Sigmoid colon (tissue), 7 donors: ENCODE data around the gene SYNJ2. TPM values are rescaled to one million over a fixed set of nuclear protein-coding genes. Genes with fewer than 3 reads are reported as not detected.

ENCODE experiments used
- DNase-seq: peaks from one replicate; pipeline ENCODE4 v3.0.0-alpha.2; 2019
- H3K27ac ChIP-seq, 4 donors: fragments of 200-600 bp; sonication (generic); one replicate each; pipeline ENCODE4 v1.5.1; 2016 to 2019; ENCODE audit warnings: mild to moderate bottlenecking in 1 of 4
- H3K27me3 ChIP-seq, 3 donors: fragments of 200-600 bp; sonication (generic); one replicate each; pipeline ENCODE4 v1.5.1; 2019; ENCODE audit warnings: mild to moderate bottlenecking in 1 of 3
- H3K36me3 ChIP-seq, 4 donors: fragments of 200-600 bp; sonication (generic); one replicate each; pipeline ENCODE4 v1.5.1; 2016 to 2019
- H3K4me1 ChIP-seq, 4 donors: fragments of 200-600 bp; sonication (generic); one replicate each; pipeline ENCODE4 v1.5.1; 2017 to 2019
- H3K4me3 ChIP-seq, 4 donors: fragments of 200-600 bp; sonication (generic); one replicate each; pipeline ENCODE4 v1.5.1; 2017 to 2019; ENCODE audit warnings: mild to moderate bottlenecking in 2 of 4, moderate library complexity in 1 of 4
- H3K9me3 ChIP-seq, 4 donors: fragments of 200-600 bp in 3 of 4; sonication (generic) in 3 of 4; one replicate each; pipeline versions ENCODE4 v1.5.1 to v1.6.1; 2013 to 2019
- CTCF ChIP-seq, 4 experiments: fragments of 450-650 bp in 3 of 4; fragments of 200-600 bp in 1 of 4; IDR thresholded peaks; one replicate each; pipeline ENCODE4 v1.5.1; 2016 to 2019; ENCODE audit warnings: antibody characterized with exemption in 4 of 4, mild to moderate bottlenecking in 3 of 4, moderate library complexity in 2 of 4
- EP300 ChIP-seq, 4 donors: sonication (generic); formaldehyde crosslinking; IDR thresholded peaks; one replicate each; pipeline ENCODE4 v1.6.1; 2017; ENCODE audit warnings: antibody characterized with exemption in 4 of 4
- POLR2A ChIP-seq, 2 donors: fragments of 450-650 bp; IDR thresholded peaks; one replicate each; pipeline ENCODE4 v1.6.1; 2016; ENCODE audit warnings: antibody characterized with exemption in 2 of 2, mild to moderate bottlenecking in 2 of 2, moderate library complexity in 2 of 2
- POLR2AphosphoS5 ChIP-seq, 4 donors: sonication (generic); formaldehyde crosslinking; IDR thresholded peaks; one replicate each; pipeline ENCODE4 v1.6.1; 2017; ENCODE audit warnings: antibody characterized with exemption in 4 of 4
- WGBS, 2 donors: extraction: QIAGEN DNeasy Blood & Tissue Kit; methylation state at CpG; one replicate each; pipeline ENCODE4 v1.1.7; 2013; 5-methylcytosine and 5-hydroxymethylcytosine counted together
- intact Hi-C: fragments of 100-400 bp; cut with DNase I; formaldehyde crosslinking; loops from one replicate; pipeline ENCODE4 v1.15.1; 2023
- polyA plus RNA-seq, 3 donors: library from polyadenylated mRNA; stranded (reverse); fragments of 200-250 nt; gene quantifications; one replicate each; pipeline ENCODE4 v1.2.3, GENCODE V29; 2013
- total RNA-seq, 4 donors: library from RNA; depleted of rRNA; stranded (reverse); fragments of >200 nt; gene quantifications; one replicate each; pipeline ENCODE4 v1.1.0, GENCODE V29; 2016
- donor health status: healthy with polysubstance abuse.
- donor health status: Bipolar disorder and iron deficiency.
- donor health status: healthy.

The SYNJ2 gene
- total and polyA plus RNA-seq, 7 donors: 8.7 to 22.9 (median 12.9) TPM

- Histone ChIP-seq H3K36me3 (no peaks in the 10 kb centered on the region), H3K27ac (no peak overlapping the region), H3K9me3 (peaks cover 0 to 18% (median 8%) of the 10 kb centered on the region in 4 donors), H3K27me3 (no peaks in the 10 kb centered on the region), H3K4me1 (no peaks in the 10 kb centered on the region), H3K4me3 (no peak overlapping the region)
- WGBS, 2 donors: 70 to 86% methylated on average over 12 of the region's 12 CpGs
- TF ChIP-seq EP300 (IDR thresholded peaks at IDR 0.05): no peak
- no peak for TF ChIP-seq POLR2AphosphoS5 (IDR thresholded peaks at IDR 0.05)
- intact Hi-C loops: no loop called here
- no peak for DNase-seq
Measured at GRCh38 chr6:157962601-157963302, 18.9 kb upstream of the SYNJ2 start.

- no peak overlapping the region for H3K27ac ChIP-seq
- H3K4me1 ChIP-seq: no peaks in the 10 kb centered on the region
- intact Hi-C loops: no loop called here
- H3K4me3 ChIP-seq: no peak overlapping the region
- H3K27me3 ChIP-seq: no peaks in the 10 kb centered on the region
- H3K9me3 ChIP-seq: peaks cover 0 to 9% (median 2%) of the 10 kb centered on the region in 4 donors
- no peaks in the 10 kb centered on the region for H3K36me3 ChIP-seq
- 31 to 65% methylated on average over 3 of the region's 3 CpGs for WGBS, 2 donors
- no peak for DNase-seq
- TF ChIP-seq CTCF (IDR thresholded peaks at IDR 0.05) (no peak), POLR2AphosphoS5 (IDR thresholded peaks at IDR 0.05) (no peak), EP300 (IDR thresholded peaks at IDR 0.05) (no peak), POLR2A (IDR thresholded peaks at IDR 0.05) (no peak)
Measured at GRCh38 chr6:157964100-157964499, 17.6 kb upstream of the SYNJ2 start.

- Histone ChIP-seq H3K27me3 (no peaks in the 10 kb centered on the region), H3K4me1 (no peaks in the 10 kb centered on the region), H3K4me3 (no peak overlapping the region), H3K27ac (no peak overlapping the region), H3K36me3 (no peaks in the 10 kb centered on the region), H3K9me3 (peaks cover 0 to under 1% (median 0%) of the 10 kb centered on the region in 4 donors)
- no peak for DNase-seq
- intact Hi-C loops: no loop called here
- 92 to 96% methylated on average over 3 of the region's 3 CpGs for WGBS, 2 donors
- TF ChIP-seq POLR2A (IDR thresholded peaks at IDR 0.05) (no peak), POLR2AphosphoS5 (IDR thresholded peaks at IDR 0.05) (no peak), EP300 (IDR thresholded peaks at IDR 0.05) (no peak), CTCF (IDR thresholded peaks at IDR 0.05) (no peak)
Measured at GRCh38 chr6:157965387-157965786, 16.3 kb upstream of the SYNJ2 start.

GRCh38 chr6:157966589-157966977 is 15.1 kb upstream of the SYNJ2 start:
- H3K27me3 ChIP-seq: no peaks in the 10 kb centered on the region
- no peaks in the 10 kb centered on the region for H3K4me1 ChIP-seq
- intact Hi-C loops: no loop called here
- H3K9me3 ChIP-seq: no peaks in the 10 kb centered on the region
- no peak overlapping the region for H3K4me3 ChIP-seq
- no peak for TF ChIP-seq POLR2AphosphoS5 (IDR thresholded peaks at IDR 0.05)
- no peak for TF ChIP-seq CTCF (IDR thresholded peaks at IDR 0.05)
- TF ChIP-seq POLR2A (IDR thresholded peaks at IDR 0.05): no peak
- no peak for TF ChIP-seq EP300 (IDR thresholded peaks at IDR 0.05)
- 10 to 48% methylated on average over 8 of the region's 8 CpGs for WGBS, 2 donors
- H3K27ac ChIP-seq: no peak overlapping the region
- no peaks in the 10 kb centered on the region for H3K36me3 ChIP-seq
- DNase-seq: peak; percentile 35

- no peaks in the 10 kb centered on the region for H3K9me3 ChIP-seq
- no peaks in the 10 kb centered on the region for H3K4me1 ChIP-seq
- no peaks in the 10 kb centered on the region for H3K27me3 ChIP-seq
- H3K4me3 ChIP-seq: no peak overlapping the region
- peak; percentile 4 for DNase-seq
- 10 to 49% methylated on average over 6 of the region's 6 CpGs for WGBS, 2 donors
- intact Hi-C loops: no loop called here
- H3K36me3 ChIP-seq: no peaks in the 10 kb centered on the region
- no peak overlapping the region for H3K27ac ChIP-seq
- TF ChIP-seq POLR2AphosphoS5 (IDR thresholded peaks at IDR 0.05) (no peak), CTCF (IDR thresholded peaks at IDR 0.05) (no peak), POLR2A (IDR thresholded peaks at IDR 0.05) (no peak), EP300 (IDR thresholded peaks at IDR 0.05) (no peak)
Measured at GRCh38 chr6:157967020-157967419, 14.6 kb upstream of the SYNJ2 start.
